Keratinocyte (primary cell): ENCODE results near the gene PRR7. TPM values are rescaled to one million over a fixed set of nuclear protein-coding genes. Genes with fewer than 3 reads are reported as not detected.

Experiments
- DNase-seq: peaks from one replicate; pipeline ENCODE4 v3.0.0-alpha.2; 2011; ENCODE audit warnings: low read depth, missing footprints, low spot score
- FAIRE-seq: peaks from 2 replicates; lab custom pipeline; 2011; peaks lifted over from hg19 to GRCh38; lab: Jason Lieb, UNC
- H2AFZ ChIP-seq: 2 replicates; pipeline ENCODE4 v1.6.0; 2012; ENCODE audit warnings: low read length, control low read depth, inconsistent platforms; ENCODE audit not compliant: control insufficient read depth
- H3K27ac ChIP-seq: 2 replicates; pipeline ENCODE4 v1.5.1; 2011; ENCODE audit warnings: low read length; ENCODE audit not compliant: control insufficient read depth, insufficient read depth
- H3K27me3 ChIP-seq: 3 replicates; pipeline ENCODE4 v1.6.0; 2011; ENCODE audit warnings: low read length; ENCODE audit not compliant: control insufficient read depth, insufficient read depth; ENCODE audit errors: extremely low read depth
- H3K36me3 ChIP-seq, 2 experiments: 2 replicates in 1 of 2; 3 replicates in 1 of 2; pipeline ENCODE4 v1.5.1; 2011; ENCODE audit warnings: low read length in 2 of 2, mild to moderate bottlenecking in 1 of 2; ENCODE audit not compliant: control insufficient read depth in 2 of 2, insufficient read depth in 2 of 2; ENCODE audit errors: extremely low read depth in 1 of 2
- H3K4me1 ChIP-seq: 3 replicates; pipeline ENCODE4 v1.5.1; 2011; ENCODE audit warnings: low read length; ENCODE audit not compliant: control insufficient read depth, insufficient read depth; ENCODE audit errors: extremely low read depth
- H3K4me2 ChIP-seq: 3 replicates; pipeline ENCODE4 v1.6.0; 2011; ENCODE audit warnings: low read depth, low read length; ENCODE audit not compliant: control insufficient read depth, insufficient read depth; ENCODE audit errors: extremely low read depth
- H3K4me3 ChIP-seq, 3 experiments: fragments of 200-600 bp in 1 of 3; sonication (generic) in 1 of 3; 2 replicates in 2 of 3; 3 replicates in 1 of 3; pipeline ENCODE4 v1.5.1; 2011 to 2016; ENCODE audit warnings: low read length in 3 of 3, mild to moderate bottlenecking in 3 of 3, control low read depth in 2 of 3, inconsistent platforms in 1 of 3, low read depth in 1 of 3, mixed read lengths in 1 of 3, mixed run types in 1 of 3, moderate library complexity in 1 of 3; ENCODE audit not compliant: control insufficient read depth in 2 of 3, insufficient read depth in 2 of 3; ENCODE audit errors: extremely low read depth in 1 of 3
- H3K79me2 ChIP-seq: 2 replicates; pipeline ENCODE4 v1.6.0; 2012; ENCODE audit warnings: low read length; ENCODE audit not compliant: control insufficient read depth, insufficient read depth
- H3K9ac ChIP-seq: 3 replicates; pipeline ENCODE4 v1.6.0; 2011; ENCODE audit warnings: low read length; ENCODE audit not compliant: control insufficient read depth, insufficient read depth; ENCODE audit errors: extremely low read depth
- H3K9me1 ChIP-seq: 3 replicates; pipeline ENCODE4 v1.6.0; 2011; ENCODE audit warnings: low read length; ENCODE audit not compliant: control insufficient read depth, insufficient read depth; ENCODE audit errors: extremely low read depth
- H3K9me3 ChIP-seq: 2 replicates; pipeline ENCODE4 v1.5.1; 2012; ENCODE audit warnings: low read depth, low read length; ENCODE audit not compliant: control insufficient read depth
- H4K20me1 ChIP-seq: 3 replicates; pipeline ENCODE4 v1.6.0; 2011; ENCODE audit warnings: low read length; ENCODE audit not compliant: control insufficient read depth, insufficient read depth; ENCODE audit errors: extremely low read depth
- CTCF ChIP-seq, 3 experiments: IDR thresholded peaks in 1 of 3; conservative IDR thresholded peaks in 1 of 3; optimal IDR thresholded peaks in 1 of 3; 2 replicates in 2 of 3; 3 replicates in 1 of 3; pipeline versions ENCODE3 to v1.5.1; 2011; ENCODE audit warnings: low read length in 3 of 3, mild to moderate bottlenecking in 3 of 3, moderate library complexity in 2 of 3, control low read depth in 1 of 3, inconsistent platforms in 1 of 3; ENCODE audit not compliant: insufficient read depth in 2 of 3; ENCODE audit errors: extremely low read depth in 1 of 3
- EZH2 ChIP-seq: IDR thresholded peaks from one replicate; pipeline ENCODE4 v1.6.1; 2012; ENCODE audit warnings: inconsistent platforms, mild to moderate bottlenecking, low read length, moderate library complexity
- dilution Hi-C: fragments of 300-500 bp; cut with MboI; formaldehyde crosslinking; loops from one replicate; pipeline ENCODE4 v1.7.0; 2020; ENCODE audit warnings: low sequenced_read_pairs; ENCODE audit not compliant: extremely low pct_ligation_motif_present
- polyA plus RNA-seq, 5 experiments: library from polyadenylated mRNA; depleted of rRNA in 3 of 5; stranded (reverse) in 3 of 5; stranded (forward) in 1 of 5; unstranded in 1 of 5; fragments of >200 nt; gene quantifications; 1 replicate in 1 of 5; 2 replicates in 3 of 5; 3 replicates in 1 of 5; pipeline versions ENCODE4 v1.2.1 to v1.2.3, GENCODE V29; 2011 to 2012; ENCODE audit warnings: missing spikeins in 2 of 5, low read depth in 1 of 5, low replicate concordance in 1 of 5

PRR7 gene
- polyA plus RNA-seq, 1 donor (not counting 4 experiments of a cell fraction or from before 2014, with no cell fraction given), result 1.1 TPM

GRCh38 chr5:177429248-177430040, 17.2 kb upstream of the PRR7 start:
- Histone ChIP-seq H3K4me2 (no peak overlapping the region), H3K79me2 (peaks cover 33% of the 10 kb centered on the region), H3K27ac (no peak overlapping the region), H3K9me1 (no peaks in the 10 kb centered on the region), H4K20me1 (no peaks in the 10 kb centered on the region), H3K4me1 (peaks cover 73% of the 10 kb centered on the region), H3K36me3 (peaks cover 19 to 36% of the 10 kb centered on the region in 2 experiments), H2AFZ (no peak overlapping the region), H3K27me3 (no peaks in the 10 kb centered on the region), H3K9me3 (no peaks in the 10 kb centered on the region), H3K4me3 (no peak overlapping the region), H3K9ac (no peak overlapping the region)
- DNase-seq (no peak), FAIRE-seq (no peak)
- dilution Hi-C loops, result no loop called here
- no peak for TF ChIP-seq CTCF (optimal IDR thresholded peaks at IDR 0.05 in 1 of 3, IDR thresholded peaks at IDR 0.05 in 1 of 3, conservative IDR thresholded peaks at IDR 0.05 in 1 of 3; ENCODE audit: extremely low read depth in 1 of 3, insufficient read depth in 2 of 3, low read length in 3 of 3)
- TF ChIP-seq EZH2, result no peak

GRCh38 chr5:177430140-177430951, 16.3 kb upstream of the PRR7 start:
- H3K79me2 ChIP-seq, result peaks cover 33% of the 10 kb centered on the region
- H3K9me3 ChIP-seq, result no peaks in the 10 kb centered on the region
- no peak overlapping the region for H2AFZ ChIP-seq
- no peak overlapping the region for H3K4me3 ChIP-seq
- H4K20me1 ChIP-seq, result no peaks in the 10 kb centered on the region
- DNase-seq (no peak), FAIRE-seq (peak; percentile 74)
- no peaks in the 10 kb centered on the region for H3K9me1 ChIP-seq
- H3K9ac ChIP-seq, result peak overlapping the region; percentile 60
- TF ChIP-seq EZH2 (peak; percentile 43), CTCF (optimal IDR thresholded peaks at IDR 0.05 in 1 of 3, IDR thresholded peaks at IDR 0.05 in 1 of 3, conservative IDR thresholded peaks at IDR 0.05 in 1 of 3; ENCODE audit: extremely low read depth in 1 of 3, insufficient read depth in 2 of 3, low read length in 3 of 3) (peak in 1 of 3 experiments; percentile 7)
- H3K27ac ChIP-seq, result peak overlapping the region; percentile 15
- dilution Hi-C loops, result no loop called here
- H3K4me1 ChIP-seq, result peaks cover 72% of the 10 kb centered on the region
- no peaks in the 10 kb centered on the region for H3K27me3 ChIP-seq
- peak overlapping the region; percentile 56 for H3K4me2 ChIP-seq
- H3K36me3 ChIP-seq, result peaks cover 20 to 45% of the 10 kb centered on the region in 2 experiments
